HG03064 (cell line): ENCODE data around the gene PRKCB.
"Not testable (repeated sequence)": the region's sequence is repeated elsewhere in the genome, so short reads cannot be mapped to it uniquely, and the experiment has no call there.

Source experiments
- ATAC-seq: cut with Tn5 transposase; IDR thresholded peaks from one replicate; pipeline ENCODE4 v1.9.1; 2021; ENCODE audit warnings: low read depth; ENCODE audit not compliant: unreplicated experiment

PRKCB gene

GRCh38 chr16:23931199-23931598 is 95.4 kb downstream of the PRKCB start:
- ATAC-seq: no peak

GRCh38 chr16:23933650-23934049 is 97.9 kb downstream of the PRKCB start:
- not testable (repeated sequence) for ATAC-seq

GRCh38 chr16:23934610-23935236 is 98.9 kb downstream of the PRKCB start:
- no peak for ATAC-seq

- ATAC-seq: no peak
Observed at GRCh38 chr16:23940111-23940510, 104.3 kb downstream of the PRKCB start.

- no peak for ATAC-seq
Observed at GRCh38 chr16:23941025-23941424, 105.2 kb downstream of the PRKCB start.

- ATAC-seq: no peak
Observed at GRCh38 chr16:23941963-23942564, 106.3 kb downstream of the PRKCB start.

- ATAC-seq: no peak
Observed at GRCh38 chr16:23943604-23944003, 107.8 kb downstream of the PRKCB start.

GRCh38 chr16:23944381-23944780 is 108.6 kb downstream of the PRKCB start:
- ATAC-seq: no peak

- ATAC-seq: no peak
Observed at GRCh38 chr16:23945243-23945642, 109.5 kb downstream of the PRKCB start.

- no peak for ATAC-seq
Observed at GRCh38 chr16:23947838-23948237, 112.1 kb downstream of the PRKCB start.

- no peak for ATAC-seq
Observed at GRCh38 chr16:23948949-23949411, 113.2 kb downstream of the PRKCB start.

GRCh38 chr16:23949630-23950290 is 114.0 kb downstream of the PRKCB start:
- no peak for ATAC-seq

- no peak for ATAC-seq
Observed at GRCh38 chr16:23950291-23950894, 114.6 kb downstream of the PRKCB start.

GRCh38 chr16:23950898-23951297 is 115.1 kb downstream of the PRKCB start:
- ATAC-seq: no peak

- no peak for ATAC-seq
Observed at GRCh38 chr16:23952128-23952970, 116.6 kb downstream of the PRKCB start.

GRCh38 chr16:23952971-23953300 is 117.2 kb downstream of the PRKCB start:
- ATAC-seq: no peak

- ATAC-seq: no peak
Observed at GRCh38 chr16:23953476-23953875, 117.7 kb downstream of the PRKCB start.

- no peak for ATAC-seq
Observed at GRCh38 chr16:23955088-23955487, 119.3 kb downstream of the PRKCB start.

- no peak for ATAC-seq
Observed at GRCh38 chr16:23957287-23957686, 121.5 kb downstream of the PRKCB start.

GRCh38 chr16:23959072-23959751 is 123.4 kb downstream of the PRKCB start:
- no peak for ATAC-seq
